K562 (cell line): ENCODE data around the gene ANKRD13B.

ENCODE experiments used
- CHD1 ChIP-seq: fragments of 200-600 bp; sonication (generic); IDR thresholded peaks from one replicate; pipeline ENCODE4 v1.6.1; 2012; ENCODE audit warnings: mild to moderate bottlenecking, moderate library complexity, low read length, inconsistent platforms
- CHD2 ChIP-seq: IDR thresholded peaks from 2 replicates; pipeline ENCODE4 v1.6.1; 2011; ENCODE audit warnings: low read depth, low read length
- CREB1 ChIP-seq, 2 experiments: sonication (generic) in 1 of 2; formaldehyde crosslinking in 1 of 2; IDR thresholded peaks; 2 replicates each; pipeline versions ENCODE4 v1.6.1 to v1.8.0; 2012 to 2022; ENCODE audit warnings: inconsistent platforms in 1 of 2, mild to moderate bottlenecking in 1 of 2, missing genetic modification reagents in 1 of 2, moderate library complexity in 1 of 2
- JUN ChIP-seq, 2 experiments: sonication (generic) in 1 of 2; formaldehyde crosslinking in 1 of 2; IDR thresholded peaks; 2 replicates each; pipeline versions ENCODE4 v1.6.1 to v1.8.0; 2012 to 2022; ENCODE audit warnings: borderline replicate concordance in 2 of 2, mild to moderate bottlenecking in 2 of 2, improper control_type of control experiment in 1 of 2, low read depth in 1 of 2, low read length in 1 of 2, missing genetic modification reagents in 1 of 2
- KHSRP ChIP-seq: fragments of 450-650 bp; IDR thresholded peaks from 2 replicates; pipeline ENCODE4 v1.6.1; 2017
- NFRKB ChIP-seq: fragments of 450-650 bp; IDR thresholded peaks from 2 replicates; pipeline ENCODE4 v1.6.1; 2016; ENCODE audit warnings: low read depth
- PHF8 ChIP-seq: fragments of 200-600 bp; sonication (generic); IDR thresholded peaks from 2 replicates; pipeline ENCODE4 v1.6.1; 2012; ENCODE audit warnings: mixed run types, mild to moderate bottlenecking, inconsistent platforms, low read length, moderate library complexity, borderline replicate concordance
- POLR2A ChIP-seq: fragments of 450-650 bp; conservative IDR thresholded peaks from 2 replicates; pipeline ENCODE4 v1.6.1; 2016
- RBM25 ChIP-seq: fragments of 200-400 bp; formaldehyde crosslinking; IDR thresholded peaks from 2 replicates; pipeline ENCODE4 v1.6.1; 2018; ENCODE audit warnings: low read length, low read depth, moderate library complexity; ENCODE audit not compliant: severe bottlenecking
- SPI1 ChIP-seq: IDR thresholded peaks from 2 replicates; pipeline ENCODE4 v1.6.1; 2011; ENCODE audit warnings: low read depth, low read length, control low read depth, borderline replicate concordance
- ZNF124 ChIP-seq: sonication (generic); formaldehyde crosslinking; IDR thresholded peaks from 2 replicates; pipeline ENCODE4 v1.8.1; 2022; ENCODE audit warnings: missing genetic modification reagents
- TF ChIP-seq, protein P1 (sequence below), 3 experiments: IDR thresholded peaks in 2 of 3; conservative IDR thresholded peaks in 1 of 3; 2 replicates each; pipeline ENCODE4 v1.5.1; 2011 to 2012; ENCODE audit warnings: low read length in 3 of 3, mild to moderate bottlenecking in 3 of 3, control low read depth in 2 of 3, improper control_type of control experiment in 1 of 3, inconsistent platforms in 1 of 3, low read depth in 1 of 3, mixed read lengths in 1 of 3, moderate library complexity in 1 of 3; ENCODE audit not compliant: insufficient read depth in 2 of 3
- TF ChIP-seq, protein P2 (sequence below), 2 experiments: fragments of 450-650 bp; formaldehyde crosslinking in 1 of 2; IDR thresholded peaks; 2 replicates each; pipeline versions ENCODE4 v1.4.0 to v1.6.1; 2014 to 2020; ENCODE audit warnings: mild to moderate bottlenecking in 2 of 2, borderline replicate concordance in 1 of 2, low read depth in 1 of 2
- TF ChIP-seq, protein P3 (sequence below), 2 experiments: IDR thresholded peaks; 2 replicates each; pipeline ENCODE4 v1.6.1; 2012; ENCODE audit warnings: improper control_type of control experiment in 2 of 2, low read depth in 2 of 2, low read length in 2 of 2, borderline replicate concordance in 1 of 2

DNA sequence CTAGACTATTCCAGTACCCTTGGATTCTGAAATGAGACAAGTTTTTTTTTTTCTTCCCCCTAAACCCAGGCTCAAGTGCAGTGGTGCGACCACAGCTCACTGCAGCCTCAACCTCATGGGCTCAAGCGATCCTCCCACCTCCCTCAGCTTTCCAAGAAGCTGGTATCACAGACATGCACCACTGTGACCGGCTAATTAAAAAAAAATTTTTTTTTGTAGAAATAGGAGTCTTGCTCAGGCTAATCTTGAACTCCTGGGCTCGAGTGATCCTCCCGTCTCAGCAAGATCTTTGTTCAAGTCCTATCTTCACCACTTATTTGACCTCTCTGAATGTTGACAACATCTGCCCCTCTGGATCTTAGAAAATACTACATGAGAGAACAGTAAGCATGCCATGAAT is 56.4 kb downstream of the ANKRD13B start:
- TF ChIP-seq, protein P1, sequence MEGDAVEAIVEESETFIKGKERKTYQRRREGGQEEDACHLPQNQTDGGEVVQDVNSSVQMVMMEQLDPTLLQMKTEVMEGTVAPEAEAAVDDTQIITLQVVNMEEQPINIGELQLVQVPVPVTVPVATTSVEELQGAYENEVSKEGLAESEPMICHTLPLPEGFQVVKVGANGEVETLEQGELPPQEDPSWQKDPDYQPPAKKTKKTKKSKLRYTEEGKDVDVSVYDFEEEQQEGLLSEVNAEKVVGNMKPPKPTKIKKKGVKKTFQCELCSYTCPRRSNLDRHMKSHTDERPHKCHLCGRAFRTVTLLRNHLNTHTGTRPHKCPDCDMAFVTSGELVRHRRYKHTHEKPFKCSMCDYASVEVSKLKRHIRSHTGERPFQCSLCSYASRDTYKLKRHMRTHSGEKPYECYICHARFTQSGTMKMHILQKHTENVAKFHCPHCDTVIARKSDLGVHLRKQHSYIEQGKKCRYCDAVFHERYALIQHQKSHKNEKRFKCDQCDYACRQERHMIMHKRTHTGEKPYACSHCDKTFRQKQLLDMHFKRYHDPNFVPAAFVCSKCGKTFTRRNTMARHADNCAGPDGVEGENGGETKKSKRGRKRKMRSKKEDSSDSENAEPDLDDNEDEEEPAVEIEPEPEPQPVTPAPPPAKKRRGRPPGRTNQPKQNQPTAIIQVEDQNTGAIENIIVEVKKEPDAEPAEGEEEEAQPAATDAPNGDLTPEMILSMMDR (IDR thresholded peaks at IDR 0.05 in 2 of 3, conservative IDR thresholded peaks at IDR 0.05 in 1 of 3; ENCODE audit: insufficient read depth in 2 of 3, low read depth in 1 of 3, low read length in 3 of 3): no peak
- no peak for TF ChIP-seq CREB1 (IDR thresholded peaks at IDR 0.05)
- no peak for TF ChIP-seq CREB1 (CRISPR knock-in tag; IDR thresholded peaks at IDR 0.05)
- no peak for TF ChIP-seq NFRKB
- no peak for TF ChIP-seq PHF8
- TF ChIP-seq, protein P2, sequence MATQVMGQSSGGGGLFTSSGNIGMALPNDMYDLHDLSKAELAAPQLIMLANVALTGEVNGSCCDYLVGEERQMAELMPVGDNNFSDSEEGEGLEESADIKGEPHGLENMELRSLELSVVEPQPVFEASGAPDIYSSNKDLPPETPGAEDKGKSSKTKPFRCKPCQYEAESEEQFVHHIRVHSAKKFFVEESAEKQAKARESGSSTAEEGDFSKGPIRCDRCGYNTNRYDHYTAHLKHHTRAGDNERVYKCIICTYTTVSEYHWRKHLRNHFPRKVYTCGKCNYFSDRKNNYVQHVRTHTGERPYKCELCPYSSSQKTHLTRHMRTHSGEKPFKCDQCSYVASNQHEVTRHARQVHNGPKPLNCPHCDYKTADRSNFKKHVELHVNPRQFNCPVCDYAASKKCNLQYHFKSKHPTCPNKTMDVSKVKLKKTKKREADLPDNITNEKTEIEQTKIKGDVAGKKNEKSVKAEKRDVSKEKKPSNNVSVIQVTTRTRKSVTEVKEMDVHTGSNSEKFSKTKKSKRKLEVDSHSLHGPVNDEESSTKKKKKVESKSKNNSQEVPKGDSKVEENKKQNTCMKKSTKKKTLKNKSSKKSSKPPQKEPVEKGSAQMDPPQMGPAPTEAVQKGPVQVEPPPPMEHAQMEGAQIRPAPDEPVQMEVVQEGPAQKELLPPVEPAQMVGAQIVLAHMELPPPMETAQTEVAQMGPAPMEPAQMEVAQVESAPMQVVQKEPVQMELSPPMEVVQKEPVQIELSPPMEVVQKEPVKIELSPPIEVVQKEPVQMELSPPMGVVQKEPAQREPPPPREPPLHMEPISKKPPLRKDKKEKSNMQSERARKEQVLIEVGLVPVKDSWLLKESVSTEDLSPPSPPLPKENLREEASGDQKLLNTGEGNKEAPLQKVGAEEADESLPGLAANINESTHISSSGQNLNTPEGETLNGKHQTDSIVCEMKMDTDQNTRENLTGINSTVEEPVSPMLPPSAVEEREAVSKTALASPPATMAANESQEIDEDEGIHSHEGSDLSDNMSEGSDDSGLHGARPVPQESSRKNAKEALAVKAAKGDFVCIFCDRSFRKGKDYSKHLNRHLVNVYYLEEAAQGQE (IDR thresholded peaks at IDR 0.05; ENCODE audit: borderline replicate concordance): no peak
- TF ChIP-seq, protein P2 (CRISPR knock-in tag; IDR thresholded peaks at IDR 0.05; ENCODE audit: low read depth): no peak
- no peak for TF ChIP-seq CHD1
- no peak for TF ChIP-seq CHD2
- TF ChIP-seq POLR2A: no peak
- TF ChIP-seq, protein P3, sequence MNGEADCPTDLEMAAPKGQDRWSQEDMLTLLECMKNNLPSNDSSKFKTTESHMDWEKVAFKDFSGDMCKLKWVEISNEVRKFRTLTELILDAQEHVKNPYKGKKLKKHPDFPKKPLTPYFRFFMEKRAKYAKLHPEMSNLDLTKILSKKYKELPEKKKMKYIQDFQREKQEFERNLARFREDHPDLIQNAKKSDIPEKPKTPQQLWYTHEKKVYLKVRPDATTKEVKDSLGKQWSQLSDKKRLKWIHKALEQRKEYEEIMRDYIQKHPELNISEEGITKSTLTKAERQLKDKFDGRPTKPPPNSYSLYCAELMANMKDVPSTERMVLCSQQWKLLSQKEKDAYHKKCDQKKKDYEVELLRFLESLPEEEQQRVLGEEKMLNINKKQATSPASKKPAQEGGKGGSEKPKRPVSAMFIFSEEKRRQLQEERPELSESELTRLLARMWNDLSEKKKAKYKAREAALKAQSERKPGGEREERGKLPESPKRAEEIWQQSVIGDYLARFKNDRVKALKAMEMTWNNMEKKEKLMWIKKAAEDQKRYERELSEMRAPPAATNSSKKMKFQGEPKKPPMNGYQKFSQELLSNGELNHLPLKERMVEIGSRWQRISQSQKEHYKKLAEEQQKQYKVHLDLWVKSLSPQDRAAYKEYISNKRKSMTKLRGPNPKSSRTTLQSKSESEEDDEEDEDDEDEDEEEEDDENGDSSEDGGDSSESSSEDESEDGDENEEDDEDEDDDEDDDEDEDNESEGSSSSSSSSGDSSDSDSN (IDR thresholded peaks at IDR 0.05; ENCODE audit: borderline replicate concordance in 1 of 2, low read depth in 2 of 2, low read length in 2 of 2): no peak
- TF ChIP-seq KHSRP: no peak
- no peak for TF ChIP-seq RBM25
- no peak for TF ChIP-seq JUN (IDR thresholded peaks at IDR 0.05; ENCODE audit: borderline replicate concordance, low read depth, low read length)
- no peak for TF ChIP-seq JUN (CRISPR knock-in tag; IDR thresholded peaks at IDR 0.05; ENCODE audit: borderline replicate concordance)
- no peak for TF ChIP-seq SPI1
- TF ChIP-seq ZNF124 (CRISPR knock-in tag): no peak
